GM18502 (cell line): ENCODE results near the gene RPP14.
"Not testable (repeated sequence)": the region's sequence is repeated elsewhere in the genome, so short reads cannot be mapped to it uniquely, and the experiment has no call there.

Experiments used
- ATAC-seq: cut with Tn5 transposase; IDR thresholded peaks from one replicate; pipeline ENCODE4 v1.9.1; 2021; ENCODE audit warnings: mild to moderate bottlenecking; ENCODE audit not compliant: unreplicated experiment, poor library complexity

Gene RPP14

GRCh38 chr3:58305882-58306711, at the start of gene RPP14, which contains the start of gene HTD2:
Gene RPP14 (plus strand): TSS chr3:58306245. CDS start chr3:58310330, 4,085 bp downstream.
Gene HTD2 (plus strand): TSS chr3:58306520. CDS start chr3:58317614, 11,094 bp downstream.
- peak; percentile 89 for ATAC-seq

- no peak for ATAC-seq
Measured at GRCh38 chr3:58256511-58256910, 49.5 kb upstream of the RPP14 start.

GRCh38 chr3:58258392-58259055, 47.5 kb upstream of the RPP14 start:
- ATAC-seq: no peak

GRCh38 chr3:58260261-58260731, 45.7 kb upstream of the RPP14 start:
- ATAC-seq: no peak

GRCh38 chr3:58260733-58261132, 45.3 kb upstream of the RPP14 start:
- ATAC-seq: no peak

- no peak for ATAC-seq
Measured at GRCh38 chr3:58261954-58262666, 43.9 kb upstream of the RPP14 start.

- no peak for ATAC-seq
Measured at GRCh38 chr3:58266577-58266976, 39.5 kb upstream of the RPP14 start.

- not testable (repeated sequence) for ATAC-seq
Measured at GRCh38 chr3:58267543-58267942, 38.5 kb upstream of the RPP14 start.

- ATAC-seq: no peak
Measured at GRCh38 chr3:58269356-58269755, 36.7 kb upstream of the RPP14 start.

- no peak for ATAC-seq
Measured at GRCh38 chr3:58270485-58270884, 35.6 kb upstream of the RPP14 start.

GRCh38 chr3:58271901-58272501, 34.0 kb upstream of the RPP14 start:
- ATAC-seq: no peak

GRCh38 chr3:58272891-58273290, 33.2 kb upstream of the RPP14 start:
- ATAC-seq: no peak

GRCh38 chr3:58273362-58273761, 32.7 kb upstream of the RPP14 start:
- ATAC-seq: not testable (repeated sequence)

GRCh38 chr3:58274027-58274614, 31.9 kb upstream of the RPP14 start:
- no peak for ATAC-seq

GRCh38 chr3:58281069-58281468, 25.0 kb upstream of the RPP14 start:
- ATAC-seq: no peak

- ATAC-seq: no peak
Measured at GRCh38 chr3:58285334-58285733, 20.7 kb upstream of the RPP14 start.

GRCh38 chr3:58287354-58287753, 18.7 kb upstream of the RPP14 start:
- ATAC-seq: no peak

- ATAC-seq: no peak
Measured at GRCh38 chr3:58288011-58288728, 17.9 kb upstream of the RPP14 start.

- not testable (repeated sequence) for ATAC-seq
Measured at GRCh38 chr3:58288964-58289613, 17.0 kb upstream of the RPP14 start.
